ENCODE results near the gene STIM1.

STIM1 gene

GRCh38 chr11:3904228-3904627 is 48.8 kb downstream of the STIM1 start:
- Mint-ChIP-seq H3K27ac (peak overlapping the region in 2 of 3 experiments; percentile 5 to 61), H3K27me3 (ENCODE audit: low read depth) (no peaks in the 10 kb centered on the region), H3K4me1 (peaks cover 18% of the 10 kb centered on the region), H3K9me3 (no peaks in the 10 kb centered on the region), H3K4me3 (no peak overlapping the region), H3K36me3 (ENCODE audit: low read depth) (no peaks in the 10 kb centered on the region)
- no peak for TF ChIP-seq CTCF (IDR thresholded peaks at IDR 0.05; ENCODE audit: unreplicated experiment in 3 of 3)

GRCh38 chr11:3905080-3905953 is 49.9 kb downstream of the STIM1 start:
- no peak for TF ChIP-seq CTCF (IDR thresholded peaks at IDR 0.05; ENCODE audit: unreplicated experiment in 3 of 3)
- no peaks in the 10 kb centered on the region for H3K36me3 Mint-ChIP-seq (ENCODE audit: low read depth)
- no peaks in the 10 kb centered on the region for H3K27me3 Mint-ChIP-seq (ENCODE audit: low read depth)
- H3K4me1 Mint-ChIP-seq = peaks cover 18% of the 10 kb centered on the region
- H3K27ac Mint-ChIP-seq = peak overlapping the region; percentile 1 to 61 (median 5)
- no peaks in the 10 kb centered on the region for H3K9me3 Mint-ChIP-seq
- H3K4me3 Mint-ChIP-seq = no peak overlapping the region

GRCh38 chr11:3906166-3906565 is 50.7 kb downstream of the STIM1 start:
- Mint-ChIP-seq H3K9me3 (no peaks in the 10 kb centered on the region), H3K4me3 (no peak overlapping the region), H3K27ac (peak overlapping the region in 1 of 3 experiments; percentile 61), H3K36me3 (ENCODE audit: low read depth) (no peaks in the 10 kb centered on the region), H3K4me1 (peaks cover 18% of the 10 kb centered on the region), H3K27me3 (ENCODE audit: low read depth) (no peaks in the 10 kb centered on the region)
- no peak for TF ChIP-seq CTCF (IDR thresholded peaks at IDR 0.05; ENCODE audit: unreplicated experiment in 3 of 3)

- peaks cover 18% of the 10 kb centered on the region for H3K4me1 Mint-ChIP-seq
- no peaks in the 10 kb centered on the region for H3K27me3 Mint-ChIP-seq (ENCODE audit: low read depth)
- no peaks in the 10 kb centered on the region for H3K36me3 Mint-ChIP-seq (ENCODE audit: low read depth)
- H3K4me3 Mint-ChIP-seq = no peak overlapping the region
- no peaks in the 10 kb centered on the region for H3K9me3 Mint-ChIP-seq
- TF ChIP-seq CTCF (IDR thresholded peaks at IDR 0.05; ENCODE audit: unreplicated experiment in 3 of 3) = no peak
- H3K27ac Mint-ChIP-seq = no peak overlapping the region
These were observed 52.1 kb downstream of the STIM1 start for GRCh38 chr11:3907590-3907989.

- TF ChIP-seq CTCF (IDR thresholded peaks at IDR 0.05; ENCODE audit: unreplicated experiment in 3 of 3) = no peak
- H3K27ac Mint-ChIP-seq = no peak overlapping the region
- no peaks in the 10 kb centered on the region for H3K27me3 Mint-ChIP-seq (ENCODE audit: low read depth)
- H3K4me3 Mint-ChIP-seq = no peak overlapping the region
- peaks cover 11% of the 10 kb centered on the region for H3K4me1 Mint-ChIP-seq
- H3K36me3 Mint-ChIP-seq (ENCODE audit: low read depth) = no peaks in the 10 kb centered on the region
- H3K9me3 Mint-ChIP-seq = no peaks in the 10 kb centered on the region
These were observed 54.4 kb downstream of the STIM1 start for GRCh38 chr11:3909901-3910300.

All from nephron (organoid).